GM18517 (cell line): ENCODE data around the gene HELT.
A peak's percentile ranks its signal among the peaks of the same experiment; 100 is the strongest.

Source experiments
- ATAC-seq: cut with Tn5 transposase; IDR thresholded peaks from one replicate; pipeline ENCODE4 v1.9.1; 2021; ENCODE audit warnings: mild to moderate bottlenecking, moderate library complexity; ENCODE audit not compliant: unreplicated experiment

The HELT gene

GRCh38 chr4:185003596-185004351, 14.5 kb upstream of the HELT start:
- ATAC-seq = no peak

- ATAC-seq = peak; percentile 26
Observed at GRCh38 chr4:185004562-185005218, 13.6 kb upstream of the HELT start.

- peak; percentile 83 for ATAC-seq
Observed at GRCh38 chr4:185005219-185005819, 13.0 kb upstream of the HELT start.

GRCh38 chr4:185011408-185011807, 6.9 kb upstream of the HELT start:
- ATAC-seq = no peak

GRCh38 chr4:185013417-185014125, 4.7 kb upstream of the HELT start:
- ATAC-seq = no peak

- no peak for ATAC-seq
Observed at GRCh38 chr4:185015108-185015507, 3.2 kb upstream of the HELT start.

GRCh38 chr4:185016101-185016940, 2.0 kb upstream of the HELT start:
- no peak for ATAC-seq

GRCh38 chr4:185016946-185017758, 1.1 kb upstream of the HELT start:
- ATAC-seq = no peak

GRCh38 chr4:185018834-185019455, 655 bp downstream of the HELT start:
- no peak for ATAC-seq

- no peak for ATAC-seq
Observed at GRCh38 chr4:185019456-185020292, 1.4 kb downstream of the HELT start.

- ATAC-seq = no peak
Observed at GRCh38 chr4:185020293-185020808, 2.1 kb downstream of the HELT start.

GRCh38 chr4:185020863-185021761, 2.8 kb downstream of the HELT start:
- no peak for ATAC-seq

- ATAC-seq = no peak
Observed at GRCh38 chr4:185023471-185023870, 5.2 kb downstream of the HELT start.

GRCh38 chr4:185028625-185029024, 10.3 kb downstream of the HELT start:
- no peak for ATAC-seq

GRCh38 chr4:185031611-185032010, 13.3 kb downstream of the HELT start:
- ATAC-seq = no peak

GRCh38 chr4:185033072-185033471, 14.8 kb downstream of the HELT start:
- ATAC-seq = no peak

- ATAC-seq = no peak
Observed at GRCh38 chr4:185033950-185034349, 15.7 kb downstream of the HELT start.
